ENCODE results near the gene FOSL1. TPM values are rescaled to one million over a fixed set of nuclear protein-coding genes. Genes with fewer than 3 reads are reported as not detected.

FOSL1 gene
- total and polyA plus RNA-seq, 2 of the 13 experiments (the other 11 are each of a cell fraction or from before 2014, with no cell fraction given), result 4.0 to 4.1 TPM

Other genes starting within 250 kb of the FOSL1 start
- 18.7 and 21.4 TPM in 2 replicates for gene RELA, start 237.5 kb downstream of the FOSL1 start, total RNA-seq (2016; rRNA removed; fragmentation: Illumina TruSeq; extraction: Trizol)
- gene RELA, start 237.5 kb downstream of the FOSL1 start, polyA plus RNA-seq (2011; rRNA removed), result 40.5 and 51.0 TPM in 2 replicates
- 45.4 and 48.3 TPM in 2 replicates for gene KAT5, start 188.1 kb downstream of the FOSL1 start, total RNA-seq (2016; rRNA removed; fragmentation: Illumina TruSeq; extraction: Trizol)
- gene KAT5, start 188.1 kb downstream of the FOSL1 start, polyA plus RNA-seq (2011; rRNA removed), result 34.4 and 35.2 TPM in 2 replicates
- 50.9 and 65.1 TPM in 2 replicates for gene RNASEH2C, start 179.6 kb downstream of the FOSL1 start, total RNA-seq (2016; rRNA removed; fragmentation: Illumina TruSeq; extraction: Trizol)
- 24.6 and 27.4 TPM in 2 replicates for gene RNASEH2C, start 179.6 kb downstream of the FOSL1 start, polyA plus RNA-seq (2011; rRNA removed)
- 3.8 and 4.4 TPM in 2 replicates for gene AP5B1, start 119.4 kb downstream of the FOSL1 start, total RNA-seq (2016; rRNA removed; fragmentation: Illumina TruSeq; extraction: Trizol)
- gene AP5B1, start 119.4 kb downstream of the FOSL1 start, polyA plus RNA-seq (2011; rRNA removed), result 1.7 and 2.8 TPM in 2 replicates
- gene OVOL1, start 113.3 kb downstream of the FOSL1 start, total RNA-seq (2016; rRNA removed; fragmentation: Illumina TruSeq; extraction: Trizol), result not detected in 2 replicates
- gene OVOL1, start 113.3 kb downstream of the FOSL1 start, polyA plus RNA-seq (2011; rRNA removed), result 0.01 and 0.04 TPM in 2 replicates
- gene SNX32, start 66.4 kb downstream of the FOSL1 start, total RNA-seq (2016; rRNA removed; fragmentation: Illumina TruSeq; extraction: Trizol), result 0.09 TPM in 1 of 2 replicates, not detected in the other
- 0.29 and 0.34 TPM in 2 replicates for gene SNX32, start 66.4 kb downstream of the FOSL1 start, polyA plus RNA-seq (2011; rRNA removed)
- gene CFL1, start 42.2 kb downstream of the FOSL1 start, total RNA-seq (2016; rRNA removed; fragmentation: Illumina TruSeq; extraction: Trizol), result 383 and 458 TPM in 2 replicates
- 347 and 379 TPM in 2 replicates for gene CFL1, start 42.2 kb downstream of the FOSL1 start, polyA plus RNA-seq (2011; rRNA removed)
- 13.2 and 25.6 TPM in 2 replicates for gene MUS81, start 40.0 kb downstream of the FOSL1 start, total RNA-seq (2016; rRNA removed; fragmentation: Illumina TruSeq; extraction: Trizol)
- 30.2 and 43.6 TPM in 2 replicates for gene MUS81, start 40.0 kb downstream of the FOSL1 start, polyA plus RNA-seq (2011; rRNA removed)
- gene EFEMP2, start 27.6 kb downstream of the FOSL1 start, total RNA-seq (2016; rRNA removed; fragmentation: Illumina TruSeq; extraction: Trizol), result 3.7 and 7.4 TPM in 2 replicates
- 29.7 and 34.3 TPM in 2 replicates for gene EFEMP2, start 27.6 kb downstream of the FOSL1 start, polyA plus RNA-seq (2011; rRNA removed)
- gene CTSW, start 20.6 kb downstream of the FOSL1 start, total RNA-seq (2016; rRNA removed; fragmentation: Illumina TruSeq; extraction: Trizol), result not detected in 2 replicates
- 0.09 TPM in 1 of 2 replicates, not detected in the other for gene CTSW, start 20.6 kb downstream of the FOSL1 start, polyA plus RNA-seq (2011; rRNA removed)
- gene FIBP, start 11.9 kb downstream of the FOSL1 start, total RNA-seq (2016; rRNA removed; fragmentation: Illumina TruSeq; extraction: Trizol), result 62.1 and 66.0 TPM in 2 replicates
- 42.9 and 55.3 TPM in 2 replicates for gene FIBP, start 11.9 kb downstream of the FOSL1 start, polyA plus RNA-seq (2011; rRNA removed)
- 15.7 and 19.5 TPM in 2 replicates for gene CCDC85B, start 9.7 kb downstream of the FOSL1 start, total RNA-seq (2016; rRNA removed; fragmentation: Illumina TruSeq; extraction: Trizol)
- 8.2 and 11.4 TPM in 2 replicates for gene CCDC85B, start 9.7 kb downstream of the FOSL1 start, polyA plus RNA-seq (2011; rRNA removed)
- 8.4 and 10.0 TPM in 2 replicates for gene C11orf68, start 18.7 kb upstream of the FOSL1 start, total RNA-seq (2016; rRNA removed; fragmentation: Illumina TruSeq; extraction: Trizol)
- 28.3 and 37.2 TPM in 2 replicates for gene C11orf68, start 18.7 kb upstream of the FOSL1 start, polyA plus RNA-seq (2011; rRNA removed)
- gene DRAP1, start 19.0 kb upstream of the FOSL1 start, total RNA-seq (2016; rRNA removed; fragmentation: Illumina TruSeq; extraction: Trizol), result 31.5 and 52.3 TPM in 2 replicates
- 44.6 and 46.8 TPM in 2 replicates for gene DRAP1, start 19.0 kb upstream of the FOSL1 start, polyA plus RNA-seq (2011; rRNA removed)
- not detected in 2 replicates for gene TSGA10IP, start 45.1 kb upstream of the FOSL1 start, total RNA-seq (2016; rRNA removed; fragmentation: Illumina TruSeq; extraction: Trizol)
- 0.07 TPM in 1 of 2 replicates, not detected in the other for gene TSGA10IP, start 45.1 kb upstream of the FOSL1 start, polyA plus RNA-seq (2011; rRNA removed)
- 18.1 and 22.5 TPM in 2 replicates for gene SART1, start 61.3 kb upstream of the FOSL1 start, total RNA-seq (2016; rRNA removed; fragmentation: Illumina TruSeq; extraction: Trizol)
- gene SART1, start 61.3 kb upstream of the FOSL1 start, polyA plus RNA-seq (2011; rRNA removed), result 11.3 and 13.1 TPM in 2 replicates
- gene EIF1AD, start 101.8 kb upstream of the FOSL1 start, total RNA-seq (2016; rRNA removed; fragmentation: Illumina TruSeq; extraction: Trizol), result 30.8 and 45.9 TPM in 2 replicates
- 18.2 and 24.0 TPM in 2 replicates for gene EIF1AD, start 101.8 kb upstream of the FOSL1 start, polyA plus RNA-seq (2011; rRNA removed)
- 40.5 and 45.9 TPM in 2 replicates for gene BANF1, start 102.1 kb upstream of the FOSL1 start, total RNA-seq (2016; rRNA removed; fragmentation: Illumina TruSeq; extraction: Trizol)
- gene BANF1, start 102.1 kb upstream of the FOSL1 start, polyA plus RNA-seq (2011; rRNA removed), result 75.9 and 86.5 TPM in 2 replicates
- gene CST6, start 111.6 kb upstream of the FOSL1 start, total RNA-seq (2016; rRNA removed; fragmentation: Illumina TruSeq; extraction: Trizol), result not detected in 2 replicates
- not detected in 2 replicates for gene CST6, start 111.6 kb upstream of the FOSL1 start, polyA plus RNA-seq (2011; rRNA removed)
- not detected in 2 replicates for gene CATSPER1, start 126.1 kb upstream of the FOSL1 start, total RNA-seq (2016; rRNA removed; fragmentation: Illumina TruSeq; extraction: Trizol)
- 0.04 and 0.17 TPM in 2 replicates for gene CATSPER1, start 126.1 kb upstream of the FOSL1 start, polyA plus RNA-seq (2011; rRNA removed)
- gene GAL3ST3, start 148.8 kb upstream of the FOSL1 start, total RNA-seq (2016; rRNA removed; fragmentation: Illumina TruSeq; extraction: Trizol), result not detected in 2 replicates
- not detected in 2 replicates for gene GAL3ST3, start 148.8 kb upstream of the FOSL1 start, polyA plus RNA-seq (2011; rRNA removed)
- gene SF3B2, start 152.0 kb upstream of the FOSL1 start, total RNA-seq (2016; rRNA removed; fragmentation: Illumina TruSeq; extraction: Trizol), result 153 and 162 TPM in 2 replicates
- gene SF3B2, start 152.0 kb upstream of the FOSL1 start, polyA plus RNA-seq (2011; rRNA removed), result 70.0 and 70.4 TPM in 2 replicates
- 7.6 and 12.2 TPM in 2 replicates for gene PACS1, start 169.9 kb upstream of the FOSL1 start, total RNA-seq (2016; rRNA removed; fragmentation: Illumina TruSeq; extraction: Trizol)
- gene PACS1, start 169.9 kb upstream of the FOSL1 start, polyA plus RNA-seq (2011; rRNA removed), result 8.6 and 11.9 TPM in 2 replicates